Nephron (organoid): Measurements from ENCODE around the gene GRIK3.

Source experiments
- H3K27ac Mint-ChIP-seq, 3 experiments: 2 replicates each; pipeline ENCODE4 v1.8.0; 2020; ENCODE audit warnings: mixed read lengths in 3 of 3, mild to moderate bottlenecking in 2 of 3, moderate library complexity in 1 of 3
- H3K27me3 Mint-ChIP-seq: 2 replicates; pipeline ENCODE4 v1.8.0; 2021; ENCODE audit warnings: low read depth, mild to moderate bottlenecking, moderate library complexity, mixed read lengths
- H3K36me3 Mint-ChIP-seq: 2 replicates; pipeline ENCODE4 v1.8.0; 2020; ENCODE audit warnings: low read depth, mixed read lengths
- H3K4me1 Mint-ChIP-seq: 2 replicates; pipeline ENCODE4 v1.8.0; 2020; ENCODE audit warnings: mixed read lengths
- H3K4me3 Mint-ChIP-seq, 3 experiments: 2 replicates each; pipeline ENCODE4 v1.8.0; 2020; ENCODE audit warnings: mild to moderate bottlenecking in 3 of 3, mixed read lengths in 3 of 3, moderate library complexity in 2 of 3
- H3K9me3 Mint-ChIP-seq: 2 replicates; pipeline ENCODE4 v1.8.0; 2020; ENCODE audit warnings: mixed read lengths
- CTCF ChIP-seq, 3 experiments: fragments of 200-600 bp; sonication (generic); IDR thresholded peaks; one replicate each; pipeline ENCODE4 v1.5.0; 2021; ENCODE audit warnings: antibody characterized with exemption in 3 of 3; ENCODE audit not compliant: unreplicated experiment in 3 of 3

Gene GRIK3

GRCh38 chr1:37041483-37041882, 7.2 kb upstream of the GRIK3 start:
- H3K36me3 Mint-ChIP-seq = no peaks in the 10 kb centered on the region
- H3K27me3 Mint-ChIP-seq = peaks cover 93% of the 10 kb centered on the region
- no peak overlapping the region for H3K27ac Mint-ChIP-seq
- TF ChIP-seq CTCF (IDR thresholded peaks at IDR 0.05; ENCODE audit: unreplicated experiment in 3 of 3) = no peak
- no peaks in the 10 kb centered on the region for H3K9me3 Mint-ChIP-seq
- peaks cover 9% of the 10 kb centered on the region for H3K4me1 Mint-ChIP-seq
- no peak overlapping the region for H3K4me3 Mint-ChIP-seq

GRCh38 chr1:37040773-37041172, 6.5 kb upstream of the GRIK3 start:
- no peak for TF ChIP-seq CTCF (IDR thresholded peaks at IDR 0.05; ENCODE audit: unreplicated experiment in 3 of 3)
- Mint-ChIP-seq H3K9me3 (no peaks in the 10 kb centered on the region), H3K27me3 (peaks cover 94% of the 10 kb centered on the region), H3K27ac (no peak overlapping the region), H3K4me3 (no peak overlapping the region), H3K4me1 (peaks cover 14% of the 10 kb centered on the region), H3K36me3 (no peaks in the 10 kb centered on the region)

GRCh38 chr1:37040261-37040660, 5.9 kb upstream of the GRIK3 start:
- Mint-ChIP-seq H3K4me1 (peaks cover 19% of the 10 kb centered on the region), H3K4me3 (no peak overlapping the region), H3K27ac (no peak overlapping the region), H3K36me3 (no peaks in the 10 kb centered on the region), H3K9me3 (no peaks in the 10 kb centered on the region), H3K27me3 (peaks cover 97% of the 10 kb centered on the region)
- TF ChIP-seq CTCF (IDR thresholded peaks at IDR 0.05; ENCODE audit: unreplicated experiment in 3 of 3) = no peak

- Mint-ChIP-seq H3K4me3 (peak overlapping the region in 1 of 3 experiments; percentile 26), H3K27ac (no peak overlapping the region), H3K9me3 (no peaks in the 10 kb centered on the region), H3K27me3 (peaks cover 95% of the 10 kb centered on the region), H3K4me1 (peaks cover 22% of the 10 kb centered on the region), H3K36me3 (no peaks in the 10 kb centered on the region)
- TF ChIP-seq CTCF (IDR thresholded peaks at IDR 0.05; ENCODE audit: unreplicated experiment in 3 of 3) = peak; percentile 40 to 59 (median 42)
Measured at GRCh38 chr1:37038227-37039093, 4.1 kb upstream of the GRIK3 start.

GRCh38 chr1:37037690-37038089, 3.4 kb upstream of the GRIK3 start:
- Mint-ChIP-seq H3K27ac (no peak overlapping the region), H3K27me3 (peaks cover 96% of the 10 kb centered on the region), H3K36me3 (no peaks in the 10 kb centered on the region), H3K4me1 (peaks cover 22% of the 10 kb centered on the region), H3K4me3 (no peak overlapping the region), H3K9me3 (no peaks in the 10 kb centered on the region)
- no peak for TF ChIP-seq CTCF (IDR thresholded peaks at IDR 0.05; ENCODE audit: unreplicated experiment in 3 of 3)

- Mint-ChIP-seq H3K36me3 (no peaks in the 10 kb centered on the region), H3K27ac (no peak overlapping the region), H3K27me3 (peaks cover 96% of the 10 kb centered on the region), H3K4me3 (no peak overlapping the region), H3K4me1 (peaks cover 22% of the 10 kb centered on the region), H3K9me3 (no peaks in the 10 kb centered on the region)
- no peak for TF ChIP-seq CTCF (IDR thresholded peaks at IDR 0.05; ENCODE audit: unreplicated experiment in 3 of 3)
Measured at GRCh38 chr1:37036667-37037053, 2.3 kb upstream of the GRIK3 start.
